Measurements from ENCODE around the gene CRNKL1. TPM values are rescaled to one million over a fixed set of nuclear protein-coding genes. Genes with fewer than 3 reads are reported as not detected.

Gene CRNKL1
- total RNA-seq, 1 donor from 2014 or later: 16.5 TPM

DNA sequence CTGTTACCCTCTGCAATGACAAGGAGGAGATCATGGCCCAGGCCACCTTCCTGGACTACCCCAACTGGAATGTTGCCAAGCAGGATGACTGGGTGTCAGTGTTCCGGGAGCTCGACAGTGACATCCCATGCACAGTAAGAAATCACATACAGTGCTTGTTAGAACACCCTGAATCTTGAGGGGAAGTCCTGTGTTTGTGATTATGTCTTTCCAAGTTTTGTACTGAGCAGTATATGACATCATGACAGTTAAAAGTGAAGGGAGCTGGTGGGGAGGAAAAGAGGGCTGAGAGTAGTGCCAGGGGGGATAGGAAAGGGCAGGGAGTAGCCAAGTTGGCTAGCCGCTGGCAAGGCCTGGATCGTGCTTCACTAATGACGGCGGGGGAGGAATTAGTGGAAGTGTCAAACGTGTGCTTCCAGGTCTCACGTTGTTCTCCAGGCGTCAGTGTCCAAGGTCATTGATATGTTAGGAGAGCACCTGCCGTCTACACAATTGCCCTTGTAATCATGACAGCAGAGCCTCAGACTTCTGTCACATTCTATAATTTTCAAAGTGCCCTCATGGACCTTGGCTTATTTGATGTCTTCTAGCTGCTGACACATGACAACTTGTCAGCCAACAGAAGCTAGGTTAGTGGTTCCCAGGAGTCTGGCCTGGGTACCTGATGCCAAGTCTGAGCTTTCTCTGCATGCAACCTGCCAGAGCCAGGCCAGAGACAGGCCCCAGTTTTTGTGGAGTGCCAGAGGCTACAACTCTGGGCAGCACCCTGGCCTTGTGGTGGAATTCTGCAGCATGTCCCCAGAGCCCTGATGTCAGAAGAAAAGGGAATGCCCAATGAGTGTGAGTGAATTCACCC, 18.8 kb upstream of the CRNKL1 start:
- DNase-seq (ENCODE audit: missing footprints) (no peak), ATAC-seq (peak; percentile 85)
- intact Hi-C loops (cut with DNase I): no loop called here

DNA sequence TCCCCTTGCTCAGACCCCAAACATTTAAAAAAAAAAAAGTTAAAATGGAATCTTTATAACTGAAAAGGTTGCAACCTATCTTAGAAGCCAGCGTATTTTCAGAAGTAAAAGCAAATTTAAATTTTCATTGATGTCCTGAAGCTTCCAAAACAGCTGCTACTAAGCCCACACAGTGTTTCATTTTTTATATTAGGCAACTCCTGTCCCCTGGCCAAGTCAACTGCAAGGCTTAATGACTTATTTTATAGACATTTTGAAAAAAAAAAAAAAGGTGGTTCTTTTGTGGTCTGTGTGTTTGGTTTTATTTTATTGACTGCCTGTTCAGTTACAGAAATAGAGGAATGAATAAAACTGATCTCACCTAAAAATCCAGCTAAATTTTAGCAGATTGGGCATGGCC, 13.1 kb upstream of the CRNKL1 start:
- intact Hi-C loops (cut with DNase I): no loop called here
- DNase-seq (ENCODE audit: missing footprints) (no peak), ATAC-seq (no peak)

DNA sequence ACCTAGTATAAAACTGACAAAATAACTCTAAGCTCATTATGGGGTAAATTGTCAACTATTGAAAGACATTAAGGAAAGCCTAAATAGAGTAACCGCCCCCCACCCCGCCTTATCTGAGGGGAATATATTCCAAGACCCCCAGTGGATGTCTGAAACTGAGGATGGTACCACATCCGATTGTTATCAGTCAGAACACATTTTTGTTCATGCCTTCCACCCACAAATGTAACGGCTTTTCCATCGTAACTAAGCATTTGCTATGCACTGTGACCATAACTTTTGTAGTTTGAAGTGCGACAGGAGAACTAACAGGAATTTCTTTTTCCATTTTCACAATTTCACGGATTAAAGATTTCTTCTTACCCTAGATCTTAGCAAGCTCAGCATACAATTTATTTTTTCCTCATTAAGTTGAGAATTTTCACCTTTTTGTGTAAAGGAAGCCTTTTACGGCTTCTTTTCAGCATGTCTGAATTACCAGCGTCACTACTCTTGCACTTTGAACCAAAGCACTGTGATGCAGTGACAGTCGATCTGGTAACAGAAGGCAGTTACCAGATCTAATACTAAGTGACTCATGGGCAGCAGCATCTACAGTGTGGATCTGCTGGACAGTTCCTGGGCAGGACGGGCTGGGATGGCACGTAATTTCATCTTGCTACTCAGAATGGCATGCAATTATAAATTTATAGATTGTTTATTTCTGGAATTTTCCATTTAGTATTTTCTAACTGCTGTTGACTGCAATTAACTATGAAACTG, 11.9 kb upstream of the CRNKL1 start:
- DNase-seq (ENCODE audit: missing footprints): no peak
- ATAC-seq: no peak
- intact Hi-C loops (cut with DNase I): no loop called here

DNA sequence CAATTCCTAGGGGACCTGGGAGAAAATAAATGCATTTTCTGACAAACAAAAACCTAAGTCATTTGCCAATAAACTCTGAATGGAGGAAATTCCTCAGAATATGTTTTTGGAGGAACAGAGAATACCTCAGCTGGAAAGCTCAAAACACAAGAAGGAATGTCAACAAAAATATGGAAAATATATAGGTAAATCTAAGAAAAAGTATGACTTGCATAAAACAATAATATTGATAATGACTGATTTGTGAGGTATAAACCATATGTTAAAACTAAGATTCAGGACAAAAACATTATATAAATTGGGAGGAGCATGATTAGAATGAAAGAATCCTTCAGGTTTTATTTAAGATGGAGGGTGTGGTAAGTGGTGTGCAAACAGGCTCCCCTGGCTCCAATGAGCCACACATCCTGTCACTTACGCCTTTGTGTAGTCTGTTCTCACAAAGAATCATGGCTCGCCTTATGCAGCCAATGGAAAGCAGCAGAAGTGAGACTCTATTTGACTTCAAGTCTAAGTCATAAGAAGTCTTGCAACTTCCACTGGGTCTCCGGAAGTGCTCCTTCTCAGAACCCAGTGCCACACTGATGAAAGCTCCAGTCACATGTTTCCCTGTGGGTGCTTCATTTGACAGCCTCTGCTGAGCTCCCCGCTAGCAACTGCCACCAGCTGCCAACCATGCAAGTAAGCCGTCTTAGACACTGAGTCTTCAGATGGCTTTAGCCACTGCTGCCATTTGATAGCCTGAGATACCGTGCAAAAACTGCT, 8.2 kb upstream of the CRNKL1 start:
- ATAC-seq (no peak), DNase-seq (ENCODE audit: missing footprints) (no peak)
- intact Hi-C loops (cut with DNase I): no loop called here

DNA sequence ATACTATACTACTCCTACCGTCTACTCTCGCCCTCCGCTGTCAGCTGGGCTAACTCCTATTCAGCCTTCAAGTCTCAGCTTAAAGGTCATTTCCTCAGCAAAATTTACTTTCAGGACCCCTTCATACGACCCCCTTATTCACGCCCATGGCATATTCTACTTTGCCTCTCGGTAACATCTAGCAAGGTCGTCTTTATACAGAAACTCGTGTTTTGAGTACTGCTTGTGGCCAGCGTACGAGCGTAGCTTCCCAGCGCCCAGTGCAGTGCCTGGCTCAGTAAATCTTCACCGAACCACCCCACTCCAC, 546 bp downstream of the CRNKL1 start:
- DNase-seq (ENCODE audit: missing footprints) (no peak), ATAC-seq (no peak)
- intact Hi-C loops (cut with DNase I): loop anchor here (5.0 kb wide), 1 partner anchor 34 kb away; the partner anchor contains the start of gene NAA20

DNA sequence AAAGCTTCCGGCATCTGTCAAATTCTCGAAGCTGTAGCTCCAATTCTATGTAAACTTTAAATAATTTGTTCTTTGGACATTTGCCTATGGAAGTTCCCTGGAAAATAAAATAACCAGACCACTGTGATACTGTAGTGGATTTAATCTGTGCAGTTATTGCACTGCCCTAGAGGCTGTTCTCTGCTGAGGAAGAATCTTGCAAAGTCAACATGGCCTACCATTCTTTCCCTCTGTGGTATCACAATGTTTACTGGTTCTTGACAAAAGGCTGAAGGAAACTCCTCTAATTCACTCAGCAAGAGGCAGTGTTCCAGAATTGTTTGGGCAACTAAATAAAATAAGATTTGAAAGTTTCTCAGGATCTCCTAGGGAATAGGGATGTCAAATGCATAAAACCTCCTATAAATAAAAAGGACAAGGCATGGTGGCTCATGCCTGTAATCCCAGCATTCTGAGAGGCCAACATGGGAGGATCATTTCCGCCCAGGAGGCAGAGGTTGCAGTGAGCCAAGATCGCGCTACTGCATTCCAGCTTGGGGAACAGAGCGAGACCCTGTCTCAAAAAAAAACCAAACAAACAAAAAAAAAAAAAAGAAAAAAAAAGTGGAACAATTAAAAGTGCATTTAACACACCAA, 12.4 kb downstream of the CRNKL1 start:
- no peak for DNase-seq (ENCODE audit: missing footprints)
- intact Hi-C loops (cut with DNase I): no loop called here
- no peak for ATAC-seq

DNA sequence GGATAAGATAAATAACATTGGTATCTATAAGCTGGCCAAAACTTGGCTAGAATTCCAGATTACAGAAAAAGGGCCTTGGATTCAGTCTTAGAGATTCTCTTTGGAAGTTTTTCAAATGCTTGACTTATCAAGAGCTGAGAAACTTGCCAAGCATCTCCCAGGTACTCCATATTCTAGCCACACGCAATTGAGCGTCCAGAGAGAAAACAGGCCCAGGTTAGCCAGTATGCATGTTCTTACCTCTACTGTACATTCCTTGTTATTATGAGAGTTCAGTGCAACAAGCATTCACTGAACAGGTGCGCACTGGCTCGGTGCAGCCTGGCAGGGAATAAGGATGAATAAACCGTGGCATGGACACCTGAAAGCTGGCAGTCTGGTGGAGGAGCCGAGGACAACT, 13.7 kb downstream of the CRNKL1 start:
- DNase-seq (ENCODE audit: missing footprints): no peak
- intact Hi-C loops (cut with DNase I): no loop called here
- ATAC-seq: no peak

DNA sequence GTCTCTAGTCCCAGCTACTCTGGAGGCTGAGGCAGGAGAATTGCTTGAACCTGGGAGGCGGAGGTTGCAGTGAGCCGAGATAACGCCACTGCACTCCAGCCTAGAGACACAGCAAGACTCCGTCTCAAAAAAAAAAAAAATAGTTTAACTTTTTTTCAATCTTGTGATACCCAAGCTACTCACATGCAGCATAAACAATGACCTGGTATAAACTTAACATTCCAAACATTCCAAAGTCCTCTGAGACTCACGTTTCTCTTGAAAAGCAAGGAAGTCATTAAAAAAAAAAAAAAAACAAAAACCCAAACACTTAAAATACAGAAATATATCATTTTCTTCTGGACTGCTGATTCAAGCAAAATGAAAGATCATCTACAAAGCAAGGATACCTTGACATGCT, 14.3 kb downstream of the CRNKL1 start:
- no peak for ATAC-seq
- no peak for DNase-seq (ENCODE audit: missing footprints)
- intact Hi-C loops (cut with DNase I): no loop called here

DNA sequence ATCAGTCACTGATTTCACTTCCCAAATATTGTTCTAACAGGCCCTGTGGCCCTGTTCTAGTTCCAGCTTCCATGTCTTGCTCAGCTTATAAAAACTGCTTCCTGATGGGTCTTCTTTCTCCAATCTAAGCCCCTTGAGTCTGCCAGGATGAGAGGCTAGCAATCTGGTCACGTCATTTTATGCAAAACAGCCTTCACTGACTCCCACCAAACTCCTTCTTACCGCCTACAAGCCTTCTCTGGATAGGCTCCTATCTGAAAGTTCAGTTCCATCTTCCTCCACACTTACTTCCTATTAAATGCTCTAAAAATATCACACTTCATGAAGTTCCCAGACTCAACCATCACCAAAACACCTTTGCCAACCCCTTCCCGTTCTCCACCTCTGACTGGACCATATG, 15.5 kb downstream of the CRNKL1 start:
- ATAC-seq (no peak), DNase-seq (ENCODE audit: missing footprints) (no peak)
- intact Hi-C loops (cut with DNase I): no loop called here

DNA sequence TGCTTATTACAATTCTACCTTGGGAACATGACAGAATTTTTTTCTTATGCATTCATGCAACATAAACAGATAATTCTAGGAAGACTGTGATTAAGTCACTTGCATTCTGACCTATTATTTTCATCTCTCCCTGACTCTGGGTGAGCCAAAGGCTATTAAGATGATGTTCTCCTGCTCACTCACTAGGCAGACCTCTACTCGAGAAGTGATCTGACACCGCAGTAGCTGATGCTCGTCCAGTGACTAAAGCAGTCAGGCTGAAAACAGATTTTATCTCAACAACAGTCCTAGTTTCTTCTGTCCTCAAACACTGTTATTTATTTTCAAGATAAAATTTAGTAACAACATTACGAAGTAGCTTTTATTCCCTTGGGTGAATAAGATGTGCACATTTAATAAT, 17.8 kb downstream of the CRNKL1 start:
- intact Hi-C loops (cut with DNase I): no loop called here
- DNase-seq (ENCODE audit: missing footprints): no peak
- no peak for ATAC-seq

DNA sequence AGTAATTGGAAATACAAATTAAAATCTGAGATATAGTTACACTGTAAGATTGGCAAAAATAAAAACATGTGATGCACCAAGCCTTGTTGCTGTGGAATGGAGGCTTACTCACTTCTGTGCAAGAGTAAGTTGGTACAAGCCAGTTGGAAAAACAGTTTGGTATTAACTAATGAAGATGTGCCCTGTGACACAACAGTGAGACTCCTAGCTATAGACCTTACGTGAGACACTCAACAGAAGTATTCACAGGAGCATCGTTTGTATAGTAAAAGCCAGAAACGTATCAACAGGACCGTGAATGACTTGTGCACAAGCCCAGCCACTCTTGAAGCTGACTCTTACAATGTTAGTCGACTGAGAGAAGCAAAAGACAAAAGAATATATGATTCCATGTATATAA, 20.5 kb downstream of the CRNKL1 start:
- intact Hi-C loops (cut with DNase I): no loop called here
- ATAC-seq: no peak
- no peak for DNase-seq (ENCODE audit: missing footprints)

DNA sequence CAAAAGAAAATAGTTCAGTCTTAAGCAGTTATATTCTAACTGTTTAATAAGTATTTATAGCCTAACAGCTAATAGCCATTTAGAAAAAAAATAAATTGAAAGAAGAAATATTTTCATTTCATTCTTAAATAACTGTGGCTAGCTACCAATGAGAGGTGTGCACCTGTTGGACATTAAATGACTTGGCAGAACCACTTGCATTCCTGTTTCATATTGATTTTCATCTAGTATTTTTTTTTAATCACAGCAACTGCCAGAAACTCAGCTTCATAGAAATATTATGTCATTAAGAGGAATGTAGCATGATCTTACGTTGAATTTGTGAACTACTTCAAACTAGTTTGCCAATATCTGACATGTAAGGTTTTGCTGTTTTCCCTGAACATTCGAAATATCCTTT, 25.0 kb downstream of the CRNKL1 start:
- intact Hi-C loops (cut with DNase I): no loop called here
- DNase-seq (ENCODE audit: missing footprints) (no peak), ATAC-seq (no peak)

DNA sequence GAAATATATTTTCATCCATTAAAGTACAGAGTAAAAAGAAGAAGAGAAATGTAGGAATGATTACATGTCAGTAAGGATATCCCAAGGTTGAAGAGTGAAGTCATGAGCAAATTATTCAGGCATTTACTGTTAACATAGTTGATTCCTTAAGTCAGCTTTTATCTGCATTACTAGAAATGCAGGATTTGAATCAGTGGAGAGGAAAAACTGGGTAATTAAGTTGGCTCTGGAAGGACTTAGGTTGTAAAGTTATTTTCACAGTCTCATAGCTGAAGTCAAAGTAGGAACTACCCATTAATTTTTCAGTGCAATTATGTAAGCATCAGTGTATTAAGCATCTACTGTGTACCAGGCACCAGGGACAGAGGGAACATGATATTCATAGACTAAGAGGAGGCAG, 27.3 kb downstream of the CRNKL1 start:
- no peak for DNase-seq (ENCODE audit: missing footprints)
- intact Hi-C loops (cut with DNase I): no loop called here
- no peak for ATAC-seq

DNA sequence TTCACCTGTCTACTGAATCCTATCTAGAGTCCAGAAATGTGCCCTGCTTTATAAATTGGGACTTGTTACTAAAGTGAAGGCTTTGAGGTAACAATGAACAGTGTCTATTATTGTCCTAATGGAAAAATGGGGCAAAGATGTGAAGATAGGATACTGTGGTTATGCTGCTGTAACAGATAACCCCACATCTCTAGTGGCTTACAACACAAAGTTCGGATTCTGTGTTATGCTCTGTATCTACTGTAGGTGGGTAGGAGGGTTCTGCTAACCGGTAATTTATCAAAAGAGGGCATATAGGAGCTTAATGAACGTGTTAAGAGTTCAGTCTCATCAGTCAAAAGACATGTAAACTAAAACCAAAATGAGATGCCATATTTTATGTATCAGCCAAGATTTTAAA, 28.9 kb downstream of the CRNKL1 start:
- ATAC-seq (no peak), DNase-seq (ENCODE audit: missing footprints) (no peak)
- intact Hi-C loops (cut with DNase I): no loop called here

DNA sequence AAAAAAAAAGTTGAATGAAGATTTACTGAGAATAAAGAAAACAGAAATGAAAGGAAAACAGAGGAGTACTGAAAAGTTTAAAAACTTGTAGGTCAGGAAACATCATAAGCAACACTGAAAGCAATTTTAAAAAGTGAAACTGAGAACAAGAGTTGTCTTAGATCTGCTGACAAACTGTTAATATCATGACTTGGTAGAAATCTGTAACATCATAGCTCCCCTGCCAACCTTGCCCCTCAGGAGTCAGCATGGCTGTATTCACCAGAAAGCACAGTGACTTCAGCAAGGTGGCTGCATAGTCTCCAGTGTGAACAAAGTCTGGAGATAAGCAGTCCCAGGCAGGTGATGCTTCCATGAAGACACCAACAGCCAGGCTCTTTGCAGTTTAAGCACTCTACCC, 29.8 kb downstream of the CRNKL1 start:
- DNase-seq (ENCODE audit: missing footprints): no peak
- intact Hi-C loops (cut with DNase I): no loop called here

DNA sequence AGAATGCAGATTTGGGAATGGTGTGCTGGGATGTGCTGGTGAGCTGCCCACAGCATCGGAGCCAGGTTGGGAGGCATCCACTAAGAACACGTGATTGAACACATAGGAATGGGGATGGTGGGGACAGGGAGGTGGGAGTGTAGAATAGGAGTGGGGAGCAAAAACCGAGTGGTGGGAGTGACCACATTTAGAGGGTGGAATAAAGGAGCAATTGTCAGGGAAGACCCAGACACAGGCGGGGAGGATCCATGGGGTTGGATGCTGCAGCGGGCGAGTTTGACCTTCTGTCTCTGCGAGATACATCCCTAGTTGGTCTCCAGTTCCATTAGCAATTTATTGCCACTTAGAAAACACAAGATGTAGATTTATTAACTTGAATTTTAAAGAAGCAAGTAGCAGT, 30.4 kb downstream of the CRNKL1 start:
- no peak for DNase-seq (ENCODE audit: missing footprints)
- ATAC-seq: no peak
- intact Hi-C loops (cut with DNase I): no loop called here

More for the DNA sequence above, 29.8 kb downstream of the CRNKL1 start:
- no peak for ATAC-seq

DNA sequence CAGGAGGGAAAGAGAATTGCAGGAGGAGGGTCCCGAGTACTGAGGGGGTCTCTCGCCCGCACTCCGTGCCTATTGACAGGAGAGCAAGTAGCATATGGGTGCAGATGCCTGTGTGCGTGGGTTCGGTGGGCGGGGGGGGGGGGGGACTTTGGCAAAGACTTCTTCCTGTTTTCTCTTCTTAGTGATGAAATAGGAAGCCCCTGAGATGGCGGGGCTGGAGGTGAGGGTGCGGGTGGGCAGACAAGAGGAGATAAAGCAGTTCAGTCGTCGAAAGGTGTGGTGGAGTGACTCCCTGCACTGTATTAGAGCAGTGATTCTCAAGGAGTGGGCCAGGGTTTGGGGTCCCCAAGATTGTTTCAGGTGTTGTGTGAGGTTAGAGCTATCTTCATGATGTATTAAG, 31.4 kb downstream of the CRNKL1 start:
- DNase-seq (ENCODE audit: missing footprints) (no peak), ATAC-seq (no peak)
- intact Hi-C loops (cut with DNase I): no loop called here

DNA sequence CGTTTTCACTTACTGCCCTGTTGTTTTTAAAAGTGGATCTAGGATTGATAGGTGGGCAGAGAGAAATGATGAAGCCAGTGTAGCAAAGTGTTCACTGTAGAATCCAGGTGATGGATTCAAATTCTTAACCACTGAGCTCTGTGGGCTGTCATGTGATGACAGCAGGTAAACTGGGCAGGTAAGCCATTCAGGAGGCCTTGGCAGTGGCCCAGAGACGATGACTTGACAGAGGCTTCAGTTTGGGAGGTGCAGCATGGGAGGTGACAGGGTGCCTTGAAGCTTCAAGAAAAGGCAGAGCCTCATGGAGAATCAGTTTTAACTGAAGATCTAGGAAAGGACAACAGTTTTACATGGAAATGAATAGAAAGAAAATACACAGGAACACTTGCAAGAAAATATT, 33.1 kb downstream of the CRNKL1 start:
- intact Hi-C loops (cut with DNase I): loop anchor here (5.0 kb wide), 1 partner anchor 33 kb away; the partner anchor contains the start of genes CFAP61 and CRNKL1
- no peak for DNase-seq (ENCODE audit: missing footprints)
- no peak for ATAC-seq

DNA sequence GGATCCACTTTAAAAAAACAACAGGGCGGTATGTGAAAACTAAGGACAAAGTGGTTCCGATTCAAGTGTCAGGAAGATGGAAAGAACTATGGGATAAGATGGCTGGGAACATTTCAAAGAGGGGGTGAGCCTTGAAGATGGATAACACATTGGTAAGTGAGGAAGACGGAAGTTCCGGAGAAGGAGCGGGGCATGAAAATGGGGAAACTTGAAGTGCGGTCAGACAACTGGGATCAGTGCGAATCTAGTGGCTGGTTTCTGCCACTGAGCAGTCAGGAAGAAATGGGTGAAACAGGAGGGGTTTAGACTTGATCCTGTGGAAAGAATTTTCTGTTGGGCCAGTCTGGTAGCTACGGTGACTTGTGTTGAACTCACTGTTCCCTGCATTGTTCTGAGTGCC, 33.9 kb downstream of the CRNKL1 start:
- DNase-seq (ENCODE audit: missing footprints): no peak
- no peak for ATAC-seq
- intact Hi-C loops (cut with DNase I): loop anchor here (5.0 kb wide), 1 partner anchor 34 kb away; the partner anchor contains the start of genes CFAP61 and CRNKL1

Data from Right ventricle myocardium inferior (tissue), 1 donor.